Femur (tissue), 1 donor: ENCODE data around the gene ITPK1.
"Not testable (repeated sequence)": the region's sequence is repeated elsewhere in the genome, so short reads cannot be mapped to it uniquely, and the experiment has no call there.

Experiments
- DNase-seq: peaks from one replicate; pipeline ENCODE4 v3.0.0-alpha.2; 2017

The ITPK1 gene

GRCh38 chr14:93128725-93129459 lies 13.2 kb upstream of the ITPK1 start:
- DNase-seq, result no peak

GRCh38 chr14:93126111-93126510 lies 10.4 kb upstream of the ITPK1 start:
- DNase-seq, result no peak

- DNase-seq, result no peak
Measured at GRCh38 chr14:93122826-93123225, 7.1 kb upstream of the ITPK1 start.

GRCh38 chr14:93121030-93121834 lies 5.5 kb upstream of the ITPK1 start:
- no peak for DNase-seq

- DNase-seq, result no peak
Measured at GRCh38 chr14:93120517-93120916, 4.8 kb upstream of the ITPK1 start.

GRCh38 chr14:93116676-93117200 lies 1.0 kb upstream of the ITPK1 start:
- DNase-seq, result no peak

- DNase-seq, result peak; percentile 92
Measured at GRCh38 chr14:93115069-93115820, 480 bp downstream of the ITPK1 start.

- DNase-seq, result no peak
Measured at GRCh38 chr14:93114713-93115068, 1.0 kb downstream of the ITPK1 start.

GRCh38 chr14:93114068-93114710 lies 1.5 kb downstream of the ITPK1 start:
- DNase-seq, result no peak

GRCh38 chr14:93113678-93114067 lies 2.1 kb downstream of the ITPK1 start:
- DNase-seq, result no peak

- DNase-seq, result peak; percentile 77
Measured at GRCh38 chr14:93112891-93113677, 2.6 kb downstream of the ITPK1 start.

- DNase-seq, result not testable (repeated sequence)
Measured at GRCh38 chr14:93111541-93111940, 4.2 kb downstream of the ITPK1 start.

GRCh38 chr14:93110856-93111419 lies 4.8 kb downstream of the ITPK1 start:
- no peak for DNase-seq

- DNase-seq, result no peak
Measured at GRCh38 chr14:93109572-93110481, 5.9 kb downstream of the ITPK1 start.

- DNase-seq, result no peak
Measured at GRCh38 chr14:93108105-93108504, 7.6 kb downstream of the ITPK1 start.

GRCh38 chr14:93107453-93107852 lies 8.3 kb downstream of the ITPK1 start:
- DNase-seq, result no peak

- DNase-seq, result no peak
Measured at GRCh38 chr14:93106541-93107156, 9.1 kb downstream of the ITPK1 start.

- not testable (repeated sequence) for DNase-seq
Measured at GRCh38 chr14:93105856-93106255, 9.9 kb downstream of the ITPK1 start.

GRCh38 chr14:93105362-93105761 lies 10.4 kb downstream of the ITPK1 start:
- no peak for DNase-seq

GRCh38 chr14:93104961-93105360 lies 10.8 kb downstream of the ITPK1 start:
- no peak for DNase-seq
